Right atrium auricular region (tissue), 2 donors: Measurements from ENCODE around the gene ACTL7B. TPM values are rescaled to one million over a fixed set of nuclear protein-coding genes. Genes with fewer than 3 reads are reported as not detected.
"Not testable (repeated sequence)": the region's sequence is repeated elsewhere in the genome, so short reads cannot be mapped to it uniquely, and the experiment has no call there.

Source experiments
- DNase-seq: peaks from one replicate; pipeline ENCODE4 v3.0.0-alpha.2; 2019; ENCODE audit warnings: low spot score
- H3K27ac ChIP-seq, 2 donors: fragments of 200-600 bp; sonication (generic); 1 replicate in 1 of 2; 2 replicates in 1 of 2; pipeline ENCODE4 v1.5.1; 2016 to 2019
- H3K27me3 ChIP-seq, 2 donors: fragments of 200-600 bp; sonication (generic); one replicate each; pipeline versions ENCODE4 v1.5.1 to v1.6.0; 2017 to 2019
- H3K36me3 ChIP-seq: fragments of 200-600 bp; sonication (generic); one replicate; pipeline ENCODE4 v1.5.1; 2016
- H3K4me1 ChIP-seq, 2 donors: fragments of 200-600 bp; sonication (generic); one replicate each; pipeline versions ENCODE4 v1.5.1 to v1.6.0; 2017 to 2019
- H3K4me3 ChIP-seq, 2 donors: fragments of 200-600 bp; sonication (generic); 1 replicate in 1 of 2; 2 replicates in 1 of 2; pipeline ENCODE4 v1.5.1; 2017 to 2019; ENCODE audit warnings: mild to moderate bottlenecking in 1 of 2, moderate library complexity in 1 of 2
- H3K9me3 ChIP-seq, 2 donors: fragments of 200-600 bp; sonication (generic); one replicate each; pipeline ENCODE4 v1.5.1; 2019
- CTCF ChIP-seq, 2 donors: fragments of 200-600 bp; sonication (generic); IDR thresholded peaks; one replicate each; pipeline ENCODE4 v1.5.1; 2019; ENCODE audit warnings: antibody characterized with exemption in 2 of 2
- total RNA-seq, 2 donors: library from RNA; depleted of rRNA; stranded (reverse); fragments of >200 nt; gene quantifications; one replicate each; pipeline ENCODE4 v1.1.0, GENCODE V29; 2016

Gene ACTL7B
- not detected for total RNA-seq

GRCh38 chr9:108855888-108856287 lies at the start of gene ACTL7B:
Gene ACTL7B (minus strand): TSS chr9:108855986. CDS start chr9:108855930, 56 bp downstream.
- H3K27ac ChIP-seq = no peak within 1 kb of the TSS
- H3K4me1 ChIP-seq = no peaks in the 10 kb centered on the region
- no peaks in the 10 kb centered on the region for H3K36me3 ChIP-seq
- TF ChIP-seq CTCF (IDR thresholded peaks at IDR 0.05) = no peak
- no peak for DNase-seq
- no peaks in the 10 kb centered on the region for H3K9me3 ChIP-seq
- H3K27me3 ChIP-seq = no peaks in the 10 kb centered on the region
- no peak within 1 kb of the TSS for H3K4me3 ChIP-seq

- H3K36me3 ChIP-seq = peaks cover 78% of the 10 kb centered on the region
- H3K4me3 ChIP-seq = no peak overlapping the region
- DNase-seq = no peak
- H3K9me3 ChIP-seq = no peaks in the 10 kb centered on the region
- no peaks in the 10 kb centered on the region for H3K4me1 ChIP-seq
- H3K27me3 ChIP-seq = no peaks in the 10 kb centered on the region
- TF ChIP-seq CTCF (IDR thresholded peaks at IDR 0.05) = no peak
- no peak overlapping the region for H3K27ac ChIP-seq
These were observed 49.7 kb upstream of the ACTL7B start for GRCh38 chr9:108905494-108905893.

GRCh38 chr9:108904161-108904560 lies 48.4 kb upstream of the ACTL7B start:
- Histone ChIP-seq H3K4me1 (no peaks in the 10 kb centered on the region), H3K27ac (no peak overlapping the region), H3K36me3 (peaks cover 85% of the 10 kb centered on the region), H3K4me3 (no peak overlapping the region), H3K27me3 (no peaks in the 10 kb centered on the region), H3K9me3 (no peaks in the 10 kb centered on the region)
- no peak for DNase-seq
- TF ChIP-seq CTCF (IDR thresholded peaks at IDR 0.05) = no peak

- no peak for TF ChIP-seq CTCF (IDR thresholded peaks at IDR 0.05)
- Histone ChIP-seq H3K27me3 (no peaks in the 10 kb centered on the region), H3K4me3 (no peak overlapping the region), H3K4me1 (no peaks in the 10 kb centered on the region), H3K36me3 (peaks cover 88% of the 10 kb centered on the region), H3K27ac (no peak overlapping the region), H3K9me3 (no peaks in the 10 kb centered on the region)
- DNase-seq = no peak
These were observed 47.8 kb upstream of the ACTL7B start for GRCh38 chr9:108903420-108904103.

- Histone ChIP-seq H3K27ac (no peak overlapping the region), H3K9me3 (no peaks in the 10 kb centered on the region), H3K4me1 (no peaks in the 10 kb centered on the region), H3K36me3 (peaks cover 88% of the 10 kb centered on the region), H3K4me3 (no peak overlapping the region), H3K27me3 (no peaks in the 10 kb centered on the region)
- no peak for TF ChIP-seq CTCF (IDR thresholded peaks at IDR 0.05)
- no peak for DNase-seq
These were observed 44.4 kb upstream of the ACTL7B start for GRCh38 chr9:108900176-108900575.

- H3K4me1 ChIP-seq, H3K4me3 ChIP-seq, DNase-seq, H3K9me3 ChIP-seq, H3K27me3 ChIP-seq, H3K27ac ChIP-seq: not testable (repeated sequence)
- peaks cover 90% of the 10 kb centered on the region for H3K36me3 ChIP-seq
These were observed 43.4 kb upstream of the ACTL7B start for GRCh38 chr9:108899023-108899695.
